Measurements from ENCODE around the gene AFG1L.

DNA sequence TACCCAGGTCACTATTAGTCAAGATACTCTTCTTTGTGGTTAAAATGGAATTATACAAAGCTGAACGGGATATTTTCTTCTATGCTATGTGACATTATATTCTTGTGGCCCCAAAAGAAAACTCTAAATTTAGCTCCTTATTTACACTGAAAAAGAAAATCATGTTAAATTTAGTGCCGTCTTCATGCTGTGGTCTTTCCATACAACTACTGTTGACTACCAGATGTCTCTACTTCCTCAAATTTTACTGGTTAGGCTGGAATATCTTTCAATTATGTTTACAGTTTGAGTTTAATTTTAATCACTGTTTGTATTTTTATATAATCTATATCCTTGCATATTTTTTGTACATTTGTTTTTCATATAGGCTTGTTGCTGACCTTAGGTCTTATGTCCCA is 170.2 kb downstream of the AFG1L start:
- TF ChIP-seq, protein P1, sequence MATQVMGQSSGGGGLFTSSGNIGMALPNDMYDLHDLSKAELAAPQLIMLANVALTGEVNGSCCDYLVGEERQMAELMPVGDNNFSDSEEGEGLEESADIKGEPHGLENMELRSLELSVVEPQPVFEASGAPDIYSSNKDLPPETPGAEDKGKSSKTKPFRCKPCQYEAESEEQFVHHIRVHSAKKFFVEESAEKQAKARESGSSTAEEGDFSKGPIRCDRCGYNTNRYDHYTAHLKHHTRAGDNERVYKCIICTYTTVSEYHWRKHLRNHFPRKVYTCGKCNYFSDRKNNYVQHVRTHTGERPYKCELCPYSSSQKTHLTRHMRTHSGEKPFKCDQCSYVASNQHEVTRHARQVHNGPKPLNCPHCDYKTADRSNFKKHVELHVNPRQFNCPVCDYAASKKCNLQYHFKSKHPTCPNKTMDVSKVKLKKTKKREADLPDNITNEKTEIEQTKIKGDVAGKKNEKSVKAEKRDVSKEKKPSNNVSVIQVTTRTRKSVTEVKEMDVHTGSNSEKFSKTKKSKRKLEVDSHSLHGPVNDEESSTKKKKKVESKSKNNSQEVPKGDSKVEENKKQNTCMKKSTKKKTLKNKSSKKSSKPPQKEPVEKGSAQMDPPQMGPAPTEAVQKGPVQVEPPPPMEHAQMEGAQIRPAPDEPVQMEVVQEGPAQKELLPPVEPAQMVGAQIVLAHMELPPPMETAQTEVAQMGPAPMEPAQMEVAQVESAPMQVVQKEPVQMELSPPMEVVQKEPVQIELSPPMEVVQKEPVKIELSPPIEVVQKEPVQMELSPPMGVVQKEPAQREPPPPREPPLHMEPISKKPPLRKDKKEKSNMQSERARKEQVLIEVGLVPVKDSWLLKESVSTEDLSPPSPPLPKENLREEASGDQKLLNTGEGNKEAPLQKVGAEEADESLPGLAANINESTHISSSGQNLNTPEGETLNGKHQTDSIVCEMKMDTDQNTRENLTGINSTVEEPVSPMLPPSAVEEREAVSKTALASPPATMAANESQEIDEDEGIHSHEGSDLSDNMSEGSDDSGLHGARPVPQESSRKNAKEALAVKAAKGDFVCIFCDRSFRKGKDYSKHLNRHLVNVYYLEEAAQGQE (IDR thresholded peaks at IDR 0.05): no peak
- TF ChIP-seq SP1 (IDR thresholded peaks at IDR 0.05): no peak
- TF ChIP-seq MAX (IDR thresholded peaks at IDR 0.05): no peak
- TF ChIP-seq CTCF (IDR thresholded peaks at IDR 0.05; ENCODE audit: low read depth, low read length, missing input control): no peak

Measured in liver (tissue), 3 donors.